HepG2 (cell line): ENCODE results near the gene CCNQ. TPM values are rescaled to one million over a fixed set of nuclear protein-coding genes. Genes with fewer than 3 reads are reported as not detected.

ENCODE experiments used
- CEBPB ChIP-seq: IDR thresholded peaks from 2 replicates; pipeline ENCODE4 v1.6.1; 2011; ENCODE audit warnings: low read depth, low read length, improper control_type of control experiment, borderline replicate concordance
- CEBPG ChIP-seq: IDR thresholded peaks from 2 replicates; pipeline ENCODE4 v1.6.1; 2016
- DNMT3B ChIP-seq: conservative IDR thresholded peaks from 2 replicates; pipeline ENCODE4 v1.6.1; 2016; ENCODE audit warnings: missing biosample characterization, control low read depth
- FOXP1 ChIP-seq, 2 experiments: fragments of 450-650 bp in 1 of 2; IDR thresholded peaks; 2 replicates each; pipeline ENCODE4 v1.6.1; 2017 to 2018; ENCODE audit warnings: antibody characterized with exemption in 1 of 2
- MAFF ChIP-seq: IDR thresholded peaks from 2 replicates; pipeline ENCODE4 v1.6.1; 2011; ENCODE audit warnings: low read depth, low read length, improper control_type of control experiment
- MED1 ChIP-seq: sonication (generic); formaldehyde crosslinking; IDR thresholded peaks from 2 replicates; pipeline ENCODE4 v1.4.0; 2020; ENCODE audit warnings: missing genetic modification reagents
- PITX1 ChIP-seq: sonication (generic); formaldehyde crosslinking; IDR thresholded peaks from 2 replicates; pipeline ENCODE4 v1.5.1; 2020; ENCODE audit warnings: mild to moderate bottlenecking, missing genetic modification reagents
- RARA ChIP-seq: IDR thresholded peaks from 2 replicates; pipeline ENCODE4 v1.6.1; 2016; ENCODE audit warnings: missing genetic modification reagents, missing compliant biosample characterization
- SMAD3 ChIP-seq: sonication (generic); formaldehyde crosslinking; IDR thresholded peaks from 2 replicates; pipeline ENCODE4 v1.4.0; 2020; ENCODE audit warnings: missing genetic modification reagents
- SOX13 ChIP-seq, 3 experiments: fragments of 450-650 bp in 1 of 3; sonication (generic) in 1 of 3; formaldehyde crosslinking in 1 of 3; IDR thresholded peaks in 2 of 3; conservative IDR thresholded peaks in 1 of 3; 2 replicates each; pipeline versions ENCODE4 v1.5.0 to v1.6.1; 2016 to 2020; ENCODE audit warnings: antibody characterized with exemption in 1 of 3, mild to moderate bottlenecking in 1 of 3, missing compliant biosample characterization in 1 of 3, missing genetic modification reagents in 1 of 3, moderate library complexity in 1 of 3
- SOX6 ChIP-seq, 2 experiments: fragments of 450-650 bp in 1 of 2; sonication (generic) in 1 of 2; formaldehyde crosslinking in 1 of 2; IDR thresholded peaks; 2 replicates each; pipeline versions ENCODE4 v1.4.0 to v1.6.1; 2017 to 2020; ENCODE audit warnings: antibody characterized with exemption in 1 of 2, mild to moderate bottlenecking in 1 of 2, missing genetic modification reagents in 1 of 2
- SP5 ChIP-seq: IDR thresholded peaks from 2 replicates; pipeline ENCODE4 v1.6.1; 2016; ENCODE audit warnings: low read depth, borderline replicate concordance
- TBX2 ChIP-seq: sonication (generic); formaldehyde crosslinking; IDR thresholded peaks from 2 replicates; pipeline ENCODE4 v1.5.0; 2020; ENCODE audit warnings: missing genetic modification reagents, mild to moderate bottlenecking, borderline replicate concordance
- ZBTB20 ChIP-seq: sonication (generic); formaldehyde crosslinking; IDR thresholded peaks from 2 replicates; pipeline ENCODE4 v1.8.1; 2023; ENCODE audit warnings: missing genetic modification reagents, low read depth, mild to moderate bottlenecking, borderline replicate concordance
- ZNF430 ChIP-seq: sonication (generic); formaldehyde crosslinking; IDR thresholded peaks from 2 replicates; pipeline ENCODE4 v1.9.0; 2021; ENCODE audit warnings: mild to moderate bottlenecking, missing genetic modification reagents
- ZNF598 ChIP-seq: sonication (generic); formaldehyde crosslinking; IDR thresholded peaks from 2 replicates; pipeline ENCODE4 v1.5.1; 2020; ENCODE audit warnings: mild to moderate bottlenecking, missing genetic modification reagents, borderline replicate concordance
- polyA plus RNA-seq, 8 experiments: library from polyadenylated mRNA; depleted of rRNA in 3 of 8; stranded (reverse) in 7 of 8; unstranded in 1 of 8; fragments of >200 nt; fragmentation: Illumina TruSeq in 4 of 8; extraction: Trizol in 4 of 8; gene quantifications; 2 replicates each; pipeline versions ENCODE4 v1.2.1 to v1.2.3, GENCODE V29; 2011 to 2016; ENCODE audit warnings: low read depth in 4 of 8, missing spikeins in 1 of 8, mixed read lengths in 1 of 8; ENCODE audit not compliant: insufficient read depth in 1 of 8
- total RNA-seq, 5 experiments: library from RNA; depleted of rRNA; stranded (reverse); fragments of >200 nt; fragmentation: Illumina TruSeq; extraction: Trizol; gene quantifications; 2 replicates each; pipeline ENCODE4 v1.2.3, GENCODE V29; 2016; ENCODE audit warnings: low read depth in 1 of 5
- TF ChIP-seq, protein P1 (sequence below): sonication (generic); formaldehyde crosslinking; IDR thresholded peaks from 2 replicates; pipeline ENCODE4 v1.8.0; 2022; ENCODE audit warnings: missing genetic modification reagents, mild to moderate bottlenecking, borderline replicate concordance
- TF ChIP-seq, protein P2 (sequence below): sonication (generic); formaldehyde crosslinking; IDR thresholded peaks from 2 replicates; pipeline ENCODE4 v1.4.0; 2020; ENCODE audit warnings: missing genetic modification reagents
- TF ChIP-seq, protein P3 (sequence below): sonication (generic); formaldehyde crosslinking; IDR thresholded peaks from 2 replicates; pipeline ENCODE4 v1.4.0; 2020; ENCODE audit warnings: mild to moderate bottlenecking, missing genetic modification reagents, borderline replicate concordance
- TF ChIP-seq, protein P4 (sequence below): sonication (generic); formaldehyde crosslinking; IDR thresholded peaks from 2 replicates; pipeline ENCODE4 v1.4.0; 2020; ENCODE audit warnings: missing genetic modification reagents

CCNQ gene
- total and polyA plus RNA-seq, 2 of the 13 experiments (the other 11 are each of a cell fraction or from before 2014, with no cell fraction given) = 15.0 to 25.5 TPM

DNA sequence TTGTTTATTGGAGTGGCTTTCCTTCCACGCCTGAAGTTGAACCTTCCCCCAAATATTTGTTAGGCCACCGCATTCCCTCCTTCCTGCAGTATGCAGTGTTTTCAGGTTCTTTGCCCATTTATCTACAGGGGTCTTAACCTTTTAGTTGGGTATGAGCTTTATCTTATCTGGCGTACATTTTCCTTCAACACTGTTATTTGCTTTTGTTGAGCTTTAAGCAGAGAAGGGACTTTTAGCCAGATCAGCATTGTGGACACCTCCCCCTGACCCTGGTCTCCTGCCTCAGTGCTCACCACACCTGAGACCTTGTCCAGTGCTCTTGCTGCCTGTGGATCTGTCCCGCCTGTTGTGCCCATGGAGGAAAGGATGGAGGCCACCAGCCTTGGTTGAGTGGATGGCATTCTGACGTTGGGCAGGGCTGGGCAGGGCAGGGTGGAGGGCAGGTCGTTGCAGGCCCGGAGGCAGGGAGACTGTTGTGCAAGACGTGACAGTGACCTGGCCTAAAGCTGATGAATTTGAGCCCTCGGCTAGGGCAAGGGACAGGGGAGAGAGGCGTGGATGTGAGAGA lies 47.1 kb upstream of the CCNQ start (continued):
- TF ChIP-seq, protein P1, sequence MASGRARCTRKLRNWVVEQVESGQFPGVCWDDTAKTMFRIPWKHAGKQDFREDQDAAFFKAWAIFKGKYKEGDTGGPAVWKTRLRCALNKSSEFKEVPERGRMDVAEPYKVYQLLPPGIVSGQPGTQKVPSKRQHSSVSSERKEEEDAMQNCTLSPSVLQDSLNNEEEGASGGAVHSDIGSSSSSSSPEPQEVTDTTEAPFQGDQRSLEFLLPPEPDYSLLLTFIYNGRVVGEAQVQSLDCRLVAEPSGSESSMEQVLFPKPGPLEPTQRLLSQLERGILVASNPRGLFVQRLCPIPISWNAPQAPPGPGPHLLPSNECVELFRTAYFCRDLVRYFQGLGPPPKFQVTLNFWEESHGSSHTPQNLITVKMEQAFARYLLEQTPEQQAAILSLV (CRISPR knock-in tag) = 0 out of 2 replicates have a peak, but pooled peaks have one; percentile 11
- TF ChIP-seq MAFF (0 out of 2 replicates have a peak, but pooled peaks have one; percentile 36), SOX6 (IDR thresholded peaks at IDR 0.05) (no peak), SOX6 (CRISPR knock-in tag; IDR thresholded peaks at IDR 0.05) (peak; percentile 44; the same call in 1 of the 2 replicates), ZNF598 (CRISPR knock-in tag) (no peak), RARA (CRISPR knock-in tag) (peak; percentile 68), ZNF430 (CRISPR knock-in tag) (no peak), CEBPB (peak; percentile 75; the same call in 1 of the 2 replicates), SOX13 (IDR thresholded peaks at IDR 0.05) (no peak), SOX13 (CRISPR knock-in tag; conservative IDR thresholded peaks at IDR 0.05 in 1 of 2, IDR thresholded peaks at IDR 0.05 in 1 of 2) (peak in 1 of 2 experiments; percentile 58; a peak in 1 of 4 replicates), TBX2 (CRISPR knock-in tag) (peak; percentile 16; the same call in 1 of the 2 replicates), MED1 (CRISPR knock-in tag) (peak; percentile 80), DNMT3B (no peak), FOXP1 (IDR thresholded peaks at IDR 0.05) (no peak), FOXP1 (CRISPR knock-in tag; IDR thresholded peaks at IDR 0.05) (peak; percentile 34; the same call in 1 of the 2 replicates), SP5 (CRISPR knock-in tag) (peak; percentile 64; the same call in 1 of the 2 replicates), ZBTB20 (CRISPR knock-in tag) (no peak), CEBPG (CRISPR knock-in tag) (peak; percentile 24; the same call in 1 of the 2 replicates), SMAD3 (CRISPR knock-in tag) (no peak), PITX1 (peak; percentile 83; the same call in 1 of the 2 replicates)
- TF ChIP-seq, protein P2, sequence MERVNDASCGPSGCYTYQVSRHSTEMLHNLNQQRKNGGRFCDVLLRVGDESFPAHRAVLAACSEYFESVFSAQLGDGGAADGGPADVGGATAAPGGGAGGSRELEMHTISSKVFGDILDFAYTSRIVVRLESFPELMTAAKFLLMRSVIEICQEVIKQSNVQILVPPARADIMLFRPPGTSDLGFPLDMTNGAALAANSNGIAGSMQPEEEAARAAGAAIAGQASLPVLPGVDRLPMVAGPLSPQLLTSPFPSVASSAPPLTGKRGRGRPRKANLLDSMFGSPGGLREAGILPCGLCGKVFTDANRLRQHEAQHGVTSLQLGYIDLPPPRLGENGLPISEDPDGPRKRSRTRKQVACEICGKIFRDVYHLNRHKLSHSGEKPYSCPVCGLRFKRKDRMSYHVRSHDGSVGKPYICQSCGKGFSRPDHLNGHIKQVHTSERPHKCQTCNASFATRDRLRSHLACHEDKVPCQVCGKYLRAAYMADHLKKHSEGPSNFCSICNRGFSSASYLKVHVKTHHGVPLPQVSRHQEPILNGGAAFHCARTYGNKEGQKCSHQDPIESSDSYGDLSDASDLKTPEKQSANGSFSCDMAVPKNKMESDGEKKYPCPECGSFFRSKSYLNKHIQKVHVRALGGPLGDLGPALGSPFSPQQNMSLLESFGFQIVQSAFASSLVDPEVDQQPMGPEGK (CRISPR knock-in tag) = peak; percentile 41; the same call in 1 of the 2 replicates
- TF ChIP-seq, protein P3, sequence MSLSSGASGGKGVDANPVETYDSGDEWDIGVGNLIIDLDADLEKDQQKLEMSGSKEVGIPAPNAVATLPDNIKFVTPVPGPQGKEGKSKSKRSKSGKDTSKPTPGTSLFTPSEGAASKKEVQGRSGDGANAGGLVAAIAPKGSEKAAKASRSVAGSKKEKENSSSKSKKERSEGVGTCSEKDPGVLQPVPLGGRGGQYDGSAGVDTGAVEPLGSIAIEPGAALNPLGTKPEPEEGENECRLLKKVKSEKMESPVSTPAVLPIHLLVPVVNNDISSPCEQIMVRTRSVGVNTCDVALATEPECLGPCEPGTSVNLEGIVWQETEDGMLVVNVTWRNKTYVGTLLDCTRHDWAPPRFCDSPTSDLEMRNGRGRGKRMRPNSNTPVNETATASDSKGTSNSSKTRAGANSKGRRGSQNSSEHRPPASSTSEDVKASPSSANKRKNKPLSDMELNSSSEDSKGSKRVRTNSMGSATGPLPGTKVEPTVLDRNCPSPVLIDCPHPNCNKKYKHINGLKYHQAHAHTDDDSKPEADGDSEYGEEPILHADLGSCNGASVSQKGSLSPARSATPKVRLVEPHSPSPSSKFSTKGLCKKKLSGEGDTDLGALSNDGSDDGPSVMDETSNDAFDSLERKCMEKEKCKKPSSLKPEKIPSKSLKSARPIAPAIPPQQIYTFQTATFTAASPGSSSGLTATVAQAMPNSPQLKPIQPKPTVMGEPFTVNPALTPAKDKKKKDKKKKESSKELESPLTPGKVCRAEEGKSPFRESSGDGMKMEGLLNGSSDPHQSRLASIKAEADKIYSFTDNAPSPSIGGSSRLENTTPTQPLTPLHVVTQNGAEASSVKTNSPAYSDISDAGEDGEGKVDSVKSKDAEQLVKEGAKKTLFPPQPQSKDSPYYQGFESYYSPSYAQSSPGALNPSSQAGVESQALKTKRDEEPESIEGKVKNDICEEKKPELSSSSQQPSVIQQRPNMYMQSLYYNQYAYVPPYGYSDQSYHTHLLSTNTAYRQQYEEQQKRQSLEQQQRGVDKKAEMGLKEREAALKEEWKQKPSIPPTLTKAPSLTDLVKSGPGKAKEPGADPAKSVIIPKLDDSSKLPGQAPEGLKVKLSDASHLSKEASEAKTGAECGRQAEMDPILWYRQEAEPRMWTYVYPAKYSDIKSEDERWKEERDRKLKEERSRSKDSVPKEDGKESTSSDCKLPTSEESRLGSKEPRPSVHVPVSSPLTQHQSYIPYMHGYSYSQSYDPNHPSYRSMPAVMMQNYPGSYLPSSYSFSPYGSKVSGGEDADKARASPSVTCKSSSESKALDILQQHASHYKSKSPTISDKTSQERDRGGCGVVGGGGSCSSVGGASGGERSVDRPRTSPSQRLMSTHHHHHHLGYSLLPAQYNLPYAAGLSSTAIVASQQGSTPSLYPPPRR (CRISPR knock-in tag) = peak; percentile 67; the same call in 1 of the 2 replicates
- TF ChIP-seq, protein P4, sequence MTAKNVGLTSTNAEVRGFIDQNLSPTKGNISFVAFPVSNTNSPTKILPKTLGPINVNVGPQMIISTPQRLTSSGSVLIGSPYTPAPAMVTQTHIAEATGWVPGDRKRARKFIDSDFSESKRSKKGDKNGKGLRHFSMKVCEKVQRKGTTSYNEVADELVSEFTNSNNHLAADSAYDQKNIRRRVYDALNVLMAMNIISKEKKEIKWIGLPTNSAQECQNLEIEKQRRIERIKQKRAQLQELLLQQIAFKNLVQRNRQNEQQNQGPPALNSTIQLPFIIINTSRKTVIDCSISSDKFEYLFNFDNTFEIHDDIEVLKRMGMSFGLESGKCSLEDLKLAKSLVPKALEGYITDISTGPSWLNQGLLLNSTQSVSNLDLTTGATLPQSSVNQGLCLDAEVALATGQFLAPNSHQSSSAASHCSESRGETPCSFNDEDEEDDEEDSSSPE = 0 out of 2 replicates have a peak, but pooled peaks have one; percentile 7
